Adrenal gland (tissue), 5 donors: ENCODE data around the gene FBXL17.

Experiments used
- CTCF ChIP-seq, 6 experiments: fragments of 450-650 bp in 4 of 6; fragments of 200-600 bp in 2 of 6; sonication (generic) in 1 of 6; IDR thresholded peaks; 1 replicate in 5 of 6; 2 replicates in 1 of 6; pipeline versions ENCODE4 v1.5.1 to v1.8.0; 2016 to 2021; ENCODE audit warnings: antibody characterized with exemption in 6 of 6, mild to moderate bottlenecking in 2 of 6, moderate library complexity in 1 of 6
- POLR2A ChIP-seq, 2 donors: fragments of 450-650 bp; IDR thresholded peaks; one replicate each; pipeline ENCODE4 v1.6.1; 2017; ENCODE audit warnings: antibody characterized with exemption in 2 of 2, mild to moderate bottlenecking in 2 of 2, moderate library complexity in 1 of 2
- donor health status: DM: no; HTN: no; CAD: no.

- TF ChIP-seq CTCF (IDR thresholded peaks at IDR 0.05), result no peak
- no peak for TF ChIP-seq POLR2A (IDR thresholded peaks at IDR 0.05)
These were observed 300.2 kb downstream of the FBXL17 start for GRCh38 chr5:108081707-108082106.
